Heart right ventricle (tissue), 16 donors: ENCODE data around the gene TOP1. TPM values are rescaled to one million over a fixed set of nuclear protein-coding genes. Genes with fewer than 3 reads are reported as not detected.

Source experiments
- ATAC-seq, 8 donors: fragments of 200-7000 bp; cut with Tn5 transposase; one replicate each; pipeline ENCODE4 v1.9.1; 2020; ENCODE audit warnings: mild to moderate bottlenecking in 8 of 8, moderate library complexity in 8 of 8, moderate number of reproducible peaks in 1 of 8
- DNase-seq, 2 donors: peaks; one replicate each; pipeline ENCODE4 v3.0.0-alpha.2; 2020
- H3K27ac ChIP-seq, 10 donors: fragments of 200-600 bp; sonication (generic) in 2 of 10; one replicate each; pipeline versions ENCODE4 v1.5.0 to v1.8.0; 2020 to 2022; ENCODE audit warnings: mild to moderate bottlenecking in 3 of 10
- H3K27me3 ChIP-seq, 7 donors: fragments of 200-600 bp; one replicate each; pipeline ENCODE4 v1.8.0; 2021 to 2022; ENCODE audit warnings: mild to moderate bottlenecking in 2 of 7
- H3K36me3 ChIP-seq, 9 donors: fragments of 200-600 bp; sonication (generic) in 1 of 9; one replicate each; pipeline versions ENCODE4 v1.5.0 to v1.8.0; 2020 to 2022; ENCODE audit warnings: mild to moderate bottlenecking in 2 of 9
- H3K4me1 ChIP-seq, 9 donors: fragments of 200-600 bp; sonication (generic) in 1 of 9; one replicate each; pipeline versions ENCODE4 v1.5.0 to v1.8.0; 2020 to 2022; ENCODE audit warnings: mild to moderate bottlenecking in 4 of 9
- H3K4me3 ChIP-seq, 10 donors: fragments of 200-600 bp; sonication (generic) in 2 of 10; one replicate each; pipeline versions ENCODE4 v1.5.0 to v1.8.0; 2020 to 2022; ENCODE audit warnings: mild to moderate bottlenecking in 7 of 10, moderate library complexity in 2 of 10
- H3K9me3 ChIP-seq, 11 donors: fragments of 200-600 bp in 10 of 11; sonication (generic) in 2 of 11; one replicate each; pipeline versions ENCODE4 v1.5.0 to v1.8.0; 2013 to 2022; ENCODE audit warnings: mild to moderate bottlenecking in 2 of 11, control low read depth in 1 of 11, moderate library complexity in 1 of 11
- CTCF ChIP-seq, 9 donors: fragments of 200-600 bp; sonication (generic) in 2 of 9; IDR thresholded peaks; one replicate each; pipeline versions ENCODE4 v1.5.0 to v1.8.0; 2021 to 2022; ENCODE audit warnings: antibody characterized with exemption in 9 of 9, mild to moderate bottlenecking in 5 of 9, moderate library complexity in 1 of 9
- WGBS, 2 donors: extraction: QIAGEN DNeasy Blood & Tissue Kit; methylation state at CpG; one replicate each; pipeline ENCODE4 v1.1.7; 2013; ENCODE audit warnings: inconsistent platforms in 1 of 2; 5-methylcytosine and 5-hydroxymethylcytosine counted together
- intact Hi-C, 10 donors: fragments of 100-400 bp; cut with DNase I; formaldehyde crosslinking; loops; one replicate each; pipeline versions ENCODE4 v1.11.1 to v1.14.2; 2022
- polyA plus RNA-seq, 2 donors: library from polyadenylated mRNA; stranded (reverse); fragments of 200-250 nt; gene quantifications; one replicate each; pipeline ENCODE4 v1.2.3, GENCODE V29; 2013
- total RNA-seq, 10 donors: library from RNA; stranded (reverse); fragmentation: NEBNext Ultra II Directional in 3 of 10; extraction: Animal tissue kit (Norgen Biotek cat#: 25700) in 3 of 10; gene quantifications; one replicate each; pipeline versions ENCODE4 v1.2.1 to v1.2.4, GENCODE V29; 2021 to 2023
- donor health status: Arrhythmogenic right ventricular cardiomyopathy.
- donor health status: ischemic (EF 13 %, LVEDD 7.1; RV severe dilation, severe dysfunction).
- donor health status: healthy with polysubstance abuse.
- donor health status: DM: no; HTN: yes; CAD: no.
- donor health status: DM: no; HTN: no; CAD: no.
- donor health status: ischemic (EF 25% LVEDD 6.9; RV normal size, moderate dysfunction).
- donor health status: ischemic (EF 25% LVEDD 5.7; RV mildly dilated, moderate dysfunction).
- donor health status: healthy.
- donor health status: DM: yes; HTN: yes; CAD: no.
- donor health status: Ischemic cardiomyopathy.
- donor health status: ischemic (EF 35%, LVEDD 5.7; RV mildly dilated, moderate dysfunction).
- donor health status: nonischemic (EF 11% LVEDD 7.7; RV severe dilation, severe dysfunction).
- donor health status: DM: yes; HTN: yes; CAD: no.
- donor health status: PGD.
- donor health status: ischemic (EF 29% LVEDD 5.4; RV normal size, mild dysfunction).
- donor health status: nonischemic (EF 23%, LVEDD 6.1; RV moderate dilation, normal function).

TOP1 gene
- total and polyA plus RNA-seq, 12 donors = 13.5 to 28.3 (median 23.1) TPM

- ATAC-seq (no peak), DNase-seq (no peak)
- TF ChIP-seq CTCF (IDR thresholded peaks at IDR 0.05) = no peak
- H3K9me3 ChIP-seq = no peaks in the 10 kb centered on the region
- H3K27me3 ChIP-seq = no peaks in the 10 kb centered on the region
- no peaks in the 10 kb centered on the region for H3K36me3 ChIP-seq
- H3K4me3 ChIP-seq = no peak overlapping the region
- peak overlapping the region in 5 of 10 donors; percentile 3 to 68 (median 26) for H3K27ac ChIP-seq
- 4 to 13% methylated on average over 1 of the region's 1 CpG for WGBS, 2 donors
- intact Hi-C loops = no loop called here
- peaks cover 24 to 100% (median 96%) of the 10 kb centered on the region in 9 donors for H3K4me1 ChIP-seq
These were observed 21.9 kb downstream of the TOP1 start for GRCh38 chr20:41050361-41051008.

- no peak overlapping the region for H3K4me3 ChIP-seq
- no peaks in the 10 kb centered on the region for H3K36me3 ChIP-seq
- no peaks in the 10 kb centered on the region for H3K27me3 ChIP-seq
- WGBS, 2 donors = 61 to 67% methylated on average over 5 of the region's 5 CpGs
- TF ChIP-seq CTCF (IDR thresholded peaks at IDR 0.05) = no peak
- ATAC-seq = peak in 1 of 8 donors; percentile 41
- H3K4me1 ChIP-seq = peaks cover 25 to 100% (median 98%) of the 10 kb centered on the region in 9 donors
- intact Hi-C loops = no loop called here
- H3K9me3 ChIP-seq = no peaks in the 10 kb centered on the region
- DNase-seq = no peak
- peak overlapping the region in 4 of 10 donors; percentile 11 to 68 (median 36) for H3K27ac ChIP-seq
These were observed 22.6 kb downstream of the TOP1 start for GRCh38 chr20:41051009-41051825.

- no peak overlapping the region for H3K4me3 ChIP-seq
- intact Hi-C loops = no loop called here
- WGBS, 2 donors = 52 to 57% methylated on average over 6 of the region's 6 CpGs
- ATAC-seq = peak in 5 of 8 donors; percentile 44 to 78 (median 57)
- no peak for TF ChIP-seq CTCF (IDR thresholded peaks at IDR 0.05)
- H3K36me3 ChIP-seq = no peaks in the 10 kb centered on the region
- no peaks in the 10 kb centered on the region for H3K27me3 ChIP-seq
- no peaks in the 10 kb centered on the region for H3K9me3 ChIP-seq
- DNase-seq = peak in 1 of 2 donors; percentile 23
- H3K4me1 ChIP-seq = peaks cover 24 to 100% (median 97%) of the 10 kb centered on the region in 9 donors
- H3K27ac ChIP-seq = peak overlapping the region in 2 of 10 donors; percentile 13 to 38
These were observed 24.3 kb downstream of the TOP1 start for GRCh38 chr20:41052742-41053419.
